ENCODE results near the gene FRMPD1. TPM values are rescaled to one million over a fixed set of nuclear protein-coding genes. Genes with fewer than 3 reads are reported as not detected.

The FRMPD1 gene
- total RNA-seq, 2 donors from 2014 or later, result 0.33 to 0.55 TPM

GRCh38 chr9:37668116-37668601 lies 17.4 kb downstream of the FRMPD1 start:
- Histone ChIP-seq H3K4me3 (ENCODE audit: low read length) (no peak overlapping the region), H3K9me3 (ENCODE audit: control insufficient read depth, low read length) (no peaks in the 10 kb centered on the region), H3K9ac (ENCODE audit: extremely low read depth, low read length, poor library complexity, severe bottlenecking) (no peak overlapping the region), H3K27me3 (ENCODE audit: control insufficient read depth, insufficient read depth, low read length, poor library complexity, severe bottlenecking) (no peaks in the 10 kb centered on the region), H3K4me1 (ENCODE audit: control insufficient read depth, insufficient read depth, low read length) (no peaks in the 10 kb centered on the region), H3K27ac (ENCODE audit: low read depth, low read length) (no peak overlapping the region), H3K36me3 (ENCODE audit: control insufficient read depth, insufficient read depth, low read length) (no peaks in the 10 kb centered on the region)
- Mint-ChIP-seq H3K27ac (no peak overlapping the region), H3K4me1 (peaks cover 20% of the 10 kb centered on the region), H3K4me3 (no peak overlapping the region), H3K27me3 (ENCODE audit: insufficient read depth) (peaks cover 23% of the 10 kb centered on the region), H3K36me3 (ENCODE audit: low read depth) (no peaks in the 10 kb centered on the region), H3K9me3 (peaks cover under 1% of the 10 kb centered on the region)
- 50 to 92% methylated on average over 2 to 9 of the region's 9 CpGs for WGBS, 2 experiments (ENCODE audit: insufficient coverage in 1 of 2, insufficient read length in 1 of 2)
- DNase-seq, result peak; percentile 87
- TF ChIP-seq, protein P1, sequence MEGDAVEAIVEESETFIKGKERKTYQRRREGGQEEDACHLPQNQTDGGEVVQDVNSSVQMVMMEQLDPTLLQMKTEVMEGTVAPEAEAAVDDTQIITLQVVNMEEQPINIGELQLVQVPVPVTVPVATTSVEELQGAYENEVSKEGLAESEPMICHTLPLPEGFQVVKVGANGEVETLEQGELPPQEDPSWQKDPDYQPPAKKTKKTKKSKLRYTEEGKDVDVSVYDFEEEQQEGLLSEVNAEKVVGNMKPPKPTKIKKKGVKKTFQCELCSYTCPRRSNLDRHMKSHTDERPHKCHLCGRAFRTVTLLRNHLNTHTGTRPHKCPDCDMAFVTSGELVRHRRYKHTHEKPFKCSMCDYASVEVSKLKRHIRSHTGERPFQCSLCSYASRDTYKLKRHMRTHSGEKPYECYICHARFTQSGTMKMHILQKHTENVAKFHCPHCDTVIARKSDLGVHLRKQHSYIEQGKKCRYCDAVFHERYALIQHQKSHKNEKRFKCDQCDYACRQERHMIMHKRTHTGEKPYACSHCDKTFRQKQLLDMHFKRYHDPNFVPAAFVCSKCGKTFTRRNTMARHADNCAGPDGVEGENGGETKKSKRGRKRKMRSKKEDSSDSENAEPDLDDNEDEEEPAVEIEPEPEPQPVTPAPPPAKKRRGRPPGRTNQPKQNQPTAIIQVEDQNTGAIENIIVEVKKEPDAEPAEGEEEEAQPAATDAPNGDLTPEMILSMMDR (conservative IDR thresholded peaks at IDR 0.05), result peak; percentile 76

DNA sequence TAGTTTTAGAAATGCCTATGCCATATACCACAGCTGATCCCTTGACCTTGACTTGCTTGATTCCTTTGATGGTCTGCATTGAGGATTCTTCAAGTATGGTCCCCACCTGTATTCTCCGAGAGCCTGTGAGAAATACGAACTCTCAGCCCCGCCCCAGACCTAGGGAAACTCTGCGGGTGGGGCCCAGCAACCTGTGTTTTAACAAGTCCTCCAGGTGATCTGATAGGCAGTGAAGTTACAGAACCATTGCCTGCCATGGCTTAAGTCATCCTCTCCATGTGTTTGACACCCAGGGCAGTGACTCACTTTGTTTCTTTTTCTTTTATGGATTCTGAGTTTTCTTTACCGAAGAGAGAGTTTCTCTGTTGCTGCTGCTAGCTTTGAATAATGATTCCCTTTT lies 18.5 kb downstream of the FRMPD1 start:
- no peaks in the 10 kb centered on the region for H3K9me3 ChIP-seq (ENCODE audit: control insufficient read depth, low read length)
- H3K9me3 Mint-ChIP-seq, result peaks cover 3% of the 10 kb centered on the region
- H3K27me3 Mint-ChIP-seq (ENCODE audit: insufficient read depth), result peaks cover 18% of the 10 kb centered on the region
- H3K36me3 Mint-ChIP-seq (ENCODE audit: low read depth), result no peaks in the 10 kb centered on the region
- 70 to 85% methylated on average over 4 to 5 of the region's 5 CpGs for WGBS, 2 experiments (ENCODE audit: insufficient coverage in 1 of 2, insufficient read length in 1 of 2)
- no peak overlapping the region for H3K4me3 Mint-ChIP-seq
- H3K4me3 ChIP-seq (ENCODE audit: low read length), result no peak overlapping the region
- TF ChIP-seq, protein P1 (conservative IDR thresholded peaks at IDR 0.05), result no peak
- no peak overlapping the region for H3K9ac ChIP-seq (ENCODE audit: extremely low read depth, low read length, poor library complexity, severe bottlenecking)
- no peak overlapping the region for H3K27ac ChIP-seq (ENCODE audit: low read depth, low read length)
- H3K4me1 ChIP-seq (ENCODE audit: control insufficient read depth, insufficient read depth, low read length), result no peaks in the 10 kb centered on the region
- H3K4me1 Mint-ChIP-seq, result peaks cover 20% of the 10 kb centered on the region
- no peak overlapping the region for H3K27ac Mint-ChIP-seq
- DNase-seq, result peak; percentile 84
- no peaks in the 10 kb centered on the region for H3K27me3 ChIP-seq (ENCODE audit: control insufficient read depth, insufficient read depth, low read length, poor library complexity, severe bottlenecking)
- no peaks in the 10 kb centered on the region for H3K36me3 ChIP-seq (ENCODE audit: control insufficient read depth, insufficient read depth, low read length)

DNA sequence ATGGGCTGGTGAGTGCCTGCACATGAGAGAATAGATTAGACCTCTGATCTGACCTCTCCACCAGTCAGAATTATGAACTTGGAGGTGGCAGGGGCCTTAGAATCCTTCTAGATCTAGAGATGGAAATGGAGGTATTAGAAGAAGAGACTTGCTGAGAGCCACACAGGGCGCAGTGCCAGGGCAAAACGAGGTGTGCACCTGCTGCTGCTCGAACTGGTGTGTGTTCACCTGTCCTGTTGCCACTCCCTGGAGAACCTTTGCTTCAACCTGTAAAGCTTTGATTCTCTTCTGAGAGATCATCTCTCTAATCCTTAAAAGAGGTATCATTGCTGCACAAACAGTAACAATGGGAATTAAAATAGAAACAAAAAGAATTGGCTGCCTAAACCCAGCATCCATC lies 24.9 kb downstream of the FRMPD1 start:
- TF ChIP-seq, protein P1 (conservative IDR thresholded peaks at IDR 0.05), result no peak
- H3K9ac ChIP-seq (ENCODE audit: extremely low read depth, low read length, poor library complexity, severe bottlenecking), result no peak overlapping the region
- Mint-ChIP-seq H3K9me3 (peaks cover 3% of the 10 kb centered on the region), H3K4me3 (no peak overlapping the region), H3K27me3 (ENCODE audit: insufficient read depth) (peaks cover 16% of the 10 kb centered on the region), H3K27ac (no peak overlapping the region), H3K36me3 (ENCODE audit: low read depth) (no peaks in the 10 kb centered on the region), H3K4me1 (peaks cover under 1% of the 10 kb centered on the region)
- WGBS, 2 experiments (ENCODE audit: insufficient coverage in 1 of 2, insufficient read length in 1 of 2), result 83 to 84% methylated on average over 3 of the region's 3 CpGs
- no peak overlapping the region for H3K4me3 ChIP-seq (ENCODE audit: low read length)
- no peaks in the 10 kb centered on the region for H3K9me3 ChIP-seq (ENCODE audit: control insufficient read depth, low read length)
- H3K27me3 ChIP-seq (ENCODE audit: control insufficient read depth, insufficient read depth, low read length, poor library complexity, severe bottlenecking), result no peaks in the 10 kb centered on the region
- no peaks in the 10 kb centered on the region for H3K36me3 ChIP-seq (ENCODE audit: control insufficient read depth, insufficient read depth, low read length)
- DNase-seq, result no peak
- no peaks in the 10 kb centered on the region for H3K4me1 ChIP-seq (ENCODE audit: control insufficient read depth, insufficient read depth, low read length)
- H3K27ac ChIP-seq (ENCODE audit: low read depth, low read length), result no peak overlapping the region

All from endodermal cell (in vitro differentiated cells).